Body of pancreas (tissue), 4 donors: ENCODE data around the gene TBL3. TPM values are rescaled to one million over a fixed set of nuclear protein-coding genes. Genes with fewer than 3 reads are reported as not detected.

Experiments
- ATAC-seq: fragments of 150-250 bp; one replicate; pipeline ENCODE4 v1.9.1; 2016
- DNase-seq, 4 donors: peaks; one replicate each; pipeline ENCODE4 v3.0.0-alpha.2; 2019
- H3K27ac ChIP-seq, 4 donors: fragments of 200-600 bp; sonication (generic); 1 replicate in 3 of 4; 2 replicates in 1 of 4; pipeline versions ENCODE4 v1.5.1 to v1.6.1; 2016 to 2019; ENCODE audit warnings: mild to moderate bottlenecking in 1 of 4, mixed read lengths in 1 of 4, moderate library complexity in 1 of 4
- H3K27me3 ChIP-seq, 2 donors: fragments of 200-600 bp; sonication (generic); one replicate each; pipeline ENCODE4 v1.6.0; 2016; ENCODE audit warnings: mild to moderate bottlenecking in 1 of 2
- H3K36me3 ChIP-seq, 2 donors: fragments of 200-600 bp; sonication (generic); replicated peaks in 1 of 2; 2 replicates each; pipeline ENCODE4 v1.5.1; 2016; ENCODE audit warnings: low read depth in 2 of 2; ENCODE audit not compliant: insufficient read depth in 1 of 2
- H3K4me1 ChIP-seq: fragments of 200-600 bp; sonication (generic); one replicate; pipeline ENCODE4 v1.6.0; 2016
- H3K4me3 ChIP-seq, 2 donors: fragments of 200-600 bp; sonication (generic); 1 replicate in 1 of 2; 2 replicates in 1 of 2; pipeline ENCODE4 v1.5.1; 2016 to 2019
- H3K9me3 ChIP-seq, 3 donors: fragments of 200-600 bp; sonication (generic); 1 replicate in 2 of 3; 2 replicates in 1 of 3; pipeline ENCODE4 v1.5.1; 2016
- POLR2A ChIP-seq, 3 donors: fragments of 450-650 bp; IDR thresholded peaks; one replicate each; pipeline ENCODE4 v1.6.1; 2016; ENCODE audit warnings: antibody characterized with exemption in 3 of 3, mild to moderate bottlenecking in 2 of 3
- WGBS, 2 donors: methylation state at CpG; one replicate each; pipeline ENCODE4 v1.1.5; 2017; 5-methylcytosine and 5-hydroxymethylcytosine counted together
- intact Hi-C: fragments of 100-400 bp; cut with DNase I; formaldehyde crosslinking; loops from one replicate; pipeline ENCODE4 v1.15.1; 2023
- total RNA-seq, 2 donors: library from RNA; depleted of rRNA; stranded (reverse); fragments of >200 nt; gene quantifications; one replicate each; pipeline ENCODE4 v1.1.0, GENCODE V29; 2016
- TF ChIP-seq, protein P1 (sequence below), 7 experiments: fragments of 450-650 bp in 4 of 7; fragments of 200-600 bp in 3 of 7; sonication (generic) in 3 of 7; IDR thresholded peaks; one replicate each; pipeline ENCODE4 v1.5.1; 2016 to 2019; ENCODE audit warnings: antibody characterized with exemption in 7 of 7

The TBL3 gene
- total RNA-seq, 2 donors from 2014 or later, result 38.9 to 40.7 TPM

- peak overlapping the region in 2 of 4 donors; percentile 44 to 64 for H3K27ac ChIP-seq
Observed at GRCh38 chr16:2027024-2028010, 55.5 kb downstream of the TBL3 start.

GRCh38 chr16:2028146-2028545, 56.3 kb downstream of the TBL3 start:
- intact Hi-C loops, result loop anchor here (10.0 kb wide), 1 partner anchor 57 kb away; no protein-coding TSS in a partner anchor
- no peaks in the 10 kb centered on the region for H3K27me3 ChIP-seq
- DNase-seq (no peak), ATAC-seq (no peak)
- peaks cover 29% of the 10 kb centered on the region for H3K4me1 ChIP-seq
- 40% methylated on average over 3 of the region's 3 CpGs; no CpG with 5 or more reads in 1 of the 2 donors for WGBS, 2 donors
- H3K9me3 ChIP-seq, result no peaks in the 10 kb centered on the region
- TF ChIP-seq, protein P1, sequence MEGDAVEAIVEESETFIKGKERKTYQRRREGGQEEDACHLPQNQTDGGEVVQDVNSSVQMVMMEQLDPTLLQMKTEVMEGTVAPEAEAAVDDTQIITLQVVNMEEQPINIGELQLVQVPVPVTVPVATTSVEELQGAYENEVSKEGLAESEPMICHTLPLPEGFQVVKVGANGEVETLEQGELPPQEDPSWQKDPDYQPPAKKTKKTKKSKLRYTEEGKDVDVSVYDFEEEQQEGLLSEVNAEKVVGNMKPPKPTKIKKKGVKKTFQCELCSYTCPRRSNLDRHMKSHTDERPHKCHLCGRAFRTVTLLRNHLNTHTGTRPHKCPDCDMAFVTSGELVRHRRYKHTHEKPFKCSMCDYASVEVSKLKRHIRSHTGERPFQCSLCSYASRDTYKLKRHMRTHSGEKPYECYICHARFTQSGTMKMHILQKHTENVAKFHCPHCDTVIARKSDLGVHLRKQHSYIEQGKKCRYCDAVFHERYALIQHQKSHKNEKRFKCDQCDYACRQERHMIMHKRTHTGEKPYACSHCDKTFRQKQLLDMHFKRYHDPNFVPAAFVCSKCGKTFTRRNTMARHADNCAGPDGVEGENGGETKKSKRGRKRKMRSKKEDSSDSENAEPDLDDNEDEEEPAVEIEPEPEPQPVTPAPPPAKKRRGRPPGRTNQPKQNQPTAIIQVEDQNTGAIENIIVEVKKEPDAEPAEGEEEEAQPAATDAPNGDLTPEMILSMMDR (IDR thresholded peaks at IDR 0.05), result no peak
- TF ChIP-seq POLR2A (IDR thresholded peaks at IDR 0.05), result no peak
- H3K36me3 ChIP-seq, result no peaks in the 10 kb centered on the region
- H3K4me3 ChIP-seq, result no peak overlapping the region
- peak overlapping the region in 1 of 4 donors; percentile 40 for H3K27ac ChIP-seq

More at GRCh38 chr16:2027024-2028010, 55.5 kb downstream of the TBL3 start:
- WGBS, 2 donors, result 8 to 37% methylated on average over 7 to 37 of the region's 76 CpGs
- TF ChIP-seq, protein P1 (IDR thresholded peaks at IDR 0.05), result peak in 1 of 7 experiments; percentile 44
- TF ChIP-seq POLR2A (IDR thresholded peaks at IDR 0.05), result no peak
- ATAC-seq (peak; percentile 7), DNase-seq (no peak)
- Histone ChIP-seq H3K27me3 (no peaks in the 10 kb centered on the region), H3K4me1 (peaks cover 36% of the 10 kb centered on the region), H3K9me3 (no peaks in the 10 kb centered on the region), H3K36me3 (no peaks in the 10 kb centered on the region), H3K4me3 (peak overlapping the region in 1 of 2 donors; percentile 39)
- intact Hi-C loops, result loop anchor here (10.0 kb wide), 1 partner anchor 57 kb away; no protein-coding TSS in a partner anchor

DNA sequence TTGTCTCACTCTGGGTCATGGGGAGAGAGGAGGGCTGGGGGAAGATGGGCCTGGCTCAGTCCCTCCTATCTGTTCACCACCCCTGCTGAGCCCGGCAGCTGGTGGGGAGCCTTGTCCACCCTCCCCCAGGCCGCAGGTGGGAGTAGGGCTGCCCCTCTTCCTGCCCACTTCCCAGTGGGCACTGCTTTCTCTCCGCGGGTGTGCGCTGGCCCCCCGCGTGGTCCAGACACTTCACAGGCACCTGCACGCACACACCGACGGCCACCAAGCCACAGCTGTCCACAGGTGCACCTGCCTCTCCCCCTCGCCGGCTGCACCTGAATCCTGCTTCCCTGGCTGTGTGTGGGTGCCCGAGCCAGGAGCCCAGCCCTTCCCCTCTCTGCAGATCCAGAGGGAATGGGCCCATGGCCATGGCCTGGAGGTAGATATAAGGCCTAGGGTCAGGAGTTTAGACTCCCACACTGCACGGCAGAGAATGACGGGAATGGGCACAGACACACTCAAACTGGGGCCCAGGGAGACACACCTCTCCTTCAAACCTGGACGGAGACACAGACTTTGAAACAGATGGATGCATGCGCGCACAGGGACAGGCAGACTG, 56.9 kb downstream of the TBL3 start:
- Histone ChIP-seq H3K4me3 (no peak overlapping the region), H3K4me1 (peaks cover 29% of the 10 kb centered on the region), H3K36me3 (no peaks in the 10 kb centered on the region), H3K9me3 (no peaks in the 10 kb centered on the region), H3K27me3 (no peaks in the 10 kb centered on the region), H3K27ac (peak overlapping the region in 1 of 4 donors; percentile 17)
- WGBS, 2 donors, result 69 to 73% methylated on average over 7 to 15 of the region's 18 CpGs
- DNase-seq, result no peak
- intact Hi-C loops, result loop anchor here (10.0 kb wide), 1 partner anchor 56 kb away; no protein-coding TSS in a partner anchor
- ATAC-seq, result no peak
- TF ChIP-seq POLR2A (IDR thresholded peaks at IDR 0.05), result no peak
- TF ChIP-seq, protein P1 (IDR thresholded peaks at IDR 0.05), result no peak

DNA sequence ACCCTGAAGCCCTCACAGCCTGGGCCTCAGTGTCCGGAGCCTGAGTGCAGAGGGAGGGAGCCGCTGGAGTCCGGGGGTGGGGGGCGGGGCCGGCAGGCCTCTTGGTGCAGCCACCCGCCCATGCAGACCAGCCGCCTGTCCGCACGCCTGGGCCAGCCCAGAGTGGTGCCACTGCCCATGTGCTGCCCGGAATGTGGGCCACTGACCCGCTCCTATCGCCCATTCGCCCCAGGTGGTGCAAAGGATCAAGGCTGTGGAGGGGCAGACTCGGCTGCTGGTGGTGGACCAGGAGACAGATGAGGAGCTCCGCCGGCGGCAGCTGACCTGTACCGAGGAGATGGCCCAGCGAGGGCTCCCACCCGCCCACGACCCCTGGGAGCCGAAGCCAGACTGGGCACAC, 57.5 kb downstream of the TBL3 start:
- no peak overlapping the region for H3K27ac ChIP-seq
- WGBS, 2 donors, result 82 to 83% methylated on average over 1 to 14 of the region's 22 CpGs
- TF ChIP-seq POLR2A (IDR thresholded peaks at IDR 0.05), result no peak
- TF ChIP-seq, protein P1 (IDR thresholded peaks at IDR 0.05), result no peak
- peaks cover 27% of the 10 kb centered on the region for H3K4me1 ChIP-seq
- ATAC-seq (no peak), DNase-seq (no peak)
- no peaks in the 10 kb centered on the region for H3K36me3 ChIP-seq
- no peaks in the 10 kb centered on the region for H3K27me3 ChIP-seq
- intact Hi-C loops, result loop anchor here (10.0 kb wide), 1 partner anchor 55 kb away; no protein-coding TSS in a partner anchor
- no peak overlapping the region for H3K4me3 ChIP-seq
- no peaks in the 10 kb centered on the region for H3K9me3 ChIP-seq
